MCF 10A (cell line): Measurements from ENCODE around the gene RAPGEFL1. TPM values are rescaled to one million over a fixed set of nuclear protein-coding genes. Genes with fewer than 3 reads are reported as not detected.

Source experiments
- BruUV-seq: library from RNA; stranded (reverse); fragments of 400-500 nt; replicated peaks from 2 replicates; lab custom pipeline; 2021; lab: Mats Ljungman, UMichigan
- CTCF ChIA-PET: fragments of 300-600 bp; sonication (Branson Sonifier 250); formaldehyde crosslinking; extraction: SDS; loops from one replicate; lab custom pipeline; 2021; ENCODE audit warnings: antibody characterized with exemption, inconsistent platforms; lab: Yijun Ruan, JAX
- POLR2A ChIA-PET: fragments of 300-600, 350-650 bp; sonication (Branson Sonifier 250); formaldehyde crosslinking; extraction: SDS; loops from one replicate; lab custom pipeline; 2020; ENCODE audit warnings: antibody characterized with exemption, inconsistent platforms; lab: Yijun Ruan, JAX
- DNase-seq: peaks from one replicate; pipeline ENCODE4 v3.0.0-alpha.2; 2018; ENCODE audit not compliant: unreplicated experiment
- H3K27ac Mint-ChIP-seq: one replicate; pipeline ENCODE4 v1.8.0; 2022; ENCODE audit warnings: mild to moderate bottlenecking, low read depth, mixed read lengths; ENCODE audit not compliant: unreplicated experiment
- H3K27me3 Mint-ChIP-seq: one replicate; pipeline ENCODE4 v1.8.0; 2022; ENCODE audit warnings: mixed read lengths; ENCODE audit not compliant: insufficient read depth, unreplicated experiment
- H3K36me3 Mint-ChIP-seq: one replicate; pipeline ENCODE4 v1.8.0; 2022; ENCODE audit warnings: mild to moderate bottlenecking, moderate library complexity, mixed read lengths; ENCODE audit not compliant: insufficient read depth, unreplicated experiment
- H3K4me1 Mint-ChIP-seq: one replicate; pipeline ENCODE4 v1.8.0; 2022; ENCODE audit warnings: mixed read lengths; ENCODE audit not compliant: insufficient read depth, unreplicated experiment
- H3K4me3 Mint-ChIP-seq: one replicate; pipeline ENCODE4 v1.8.0; 2022; ENCODE audit warnings: mild to moderate bottlenecking, moderate library complexity, mixed read lengths; ENCODE audit not compliant: unreplicated experiment
- H3K9me3 Mint-ChIP-seq: one replicate; pipeline ENCODE4 v1.8.0; 2022; ENCODE audit warnings: mixed read lengths; ENCODE audit not compliant: unreplicated experiment
- CTCF ChIP-seq: fragments of 200-600 bp; IDR thresholded peaks from one replicate; pipeline ENCODE4 v1.8.0; 2022; ENCODE audit warnings: antibody characterized with exemption, mild to moderate bottlenecking; ENCODE audit not compliant: unreplicated experiment
- intact Hi-C: fragments of 100-400 bp; cut with micrococcal nuclease; formaldehyde crosslinking; loops from 2 replicates; pipeline ENCODE4 v1.14.1; 2022
- total RNA-seq: library from RNA; stranded (reverse); gene quantifications from 2 replicates; pipeline ENCODE4 v1.2.3, GENCODE V29; 2022

RAPGEFL1 gene
- total RNA-seq, 1 experiment from 2014 or later = 5.6 TPM

- no peaks in the 10 kb centered on the region for H3K9me3 Mint-ChIP-seq
- no peak overlapping the region for H3K4me3 Mint-ChIP-seq
- BruUV-seq = no TSS peak
- no peak for DNase-seq
- ChIA-PET POLR2A (no interaction called here), CTCF (no interaction called here)
- peaks cover 6% of the 10 kb centered on the region for H3K36me3 Mint-ChIP-seq
- H3K4me1 Mint-ChIP-seq = peaks cover 5% of the 10 kb centered on the region
- no peak overlapping the region for H3K27ac Mint-ChIP-seq
- TF ChIP-seq CTCF = no peak
- intact Hi-C loops = no loop called here
- no peaks in the 10 kb centered on the region for H3K27me3 Mint-ChIP-seq
Observed at GRCh38 chr17:40187238-40187637, 10.0 kb downstream of the RAPGEFL1 start.

GRCh38 chr17:40188694-40189093, 11.4 kb downstream of the RAPGEFL1 start:
- Mint-ChIP-seq H3K9me3 (no peaks in the 10 kb centered on the region), H3K27ac (no peak overlapping the region), H3K4me3 (no peak overlapping the region), H3K27me3 (no peaks in the 10 kb centered on the region), H3K4me1 (peaks cover 7% of the 10 kb centered on the region), H3K36me3 (peaks cover 6% of the 10 kb centered on the region)
- no TSS peak for BruUV-seq
- no peak for TF ChIP-seq CTCF
- ChIA-PET CTCF (interaction anchor here (0.9 to 1.5 kb wide), 4 partner anchors 9 to 101 kb away, joined by 3 to 5 read pairs (median 4); no protein-coding TSS in a partner anchor), POLR2A (interaction anchor here (1.4 to 2.0 kb wide), 3 partner anchors 8 to 12 kb away, joined by 4 to 6 read pairs (median 5); partner anchors contain the start of gene RAPGEFL1)
- DNase-seq = no peak
- intact Hi-C loops = no loop called here

GRCh38 chr17:40190197-40191021, 13.1 kb downstream of the RAPGEFL1 start:
- no peaks in the 10 kb centered on the region for H3K9me3 Mint-ChIP-seq
- intact Hi-C loops = no loop called here
- peaks cover 17% of the 10 kb centered on the region for H3K4me1 Mint-ChIP-seq
- peaks cover 5% of the 10 kb centered on the region for H3K36me3 Mint-ChIP-seq
- no TSS peak for BruUV-seq
- no peak for TF ChIP-seq CTCF
- H3K4me3 Mint-ChIP-seq = peak overlapping the region; percentile 4
- POLR2A ChIA-PET = interaction anchor here (0.5 to 5.4 kb wide), 10 partner anchors 9 to 93 kb away, joined by 3 to 51 read pairs (median 5); partner anchors contain the start of genes CASC3, RAPGEFL1 and WIPF2
- H3K27ac Mint-ChIP-seq = no peak overlapping the region
- no peaks in the 10 kb centered on the region for H3K27me3 Mint-ChIP-seq
- no peak for DNase-seq
- CTCF ChIA-PET = interaction anchor here (0.6 to 2.8 kb wide), 6 partner anchors 11 to 1837 kb away, joined by 3 to 13 read pairs (median 4); no protein-coding TSS in a partner anchor
